ENCODE data around the gene AKT1.

The AKT1 gene

GRCh38 chr14:104781271-104782077 lies 14.1 kb downstream of the AKT1 start:
- no peak for TF ChIP-seq GATA3 (IDR thresholded peaks at IDR 0.05; ENCODE audit: low read depth, low read length)
- no peak for TF ChIP-seq GATA2 (IDR thresholded peaks at IDR 0.05; ENCODE audit: low read depth, low read length)

GRCh38 chr14:104780513-104781030 lies 15.0 kb downstream of the AKT1 start:
- TF ChIP-seq GATA3 (IDR thresholded peaks at IDR 0.05; ENCODE audit: low read depth, low read length) (no peak), GATA2 (IDR thresholded peaks at IDR 0.05; ENCODE audit: low read depth, low read length) (no peak)

DNA sequence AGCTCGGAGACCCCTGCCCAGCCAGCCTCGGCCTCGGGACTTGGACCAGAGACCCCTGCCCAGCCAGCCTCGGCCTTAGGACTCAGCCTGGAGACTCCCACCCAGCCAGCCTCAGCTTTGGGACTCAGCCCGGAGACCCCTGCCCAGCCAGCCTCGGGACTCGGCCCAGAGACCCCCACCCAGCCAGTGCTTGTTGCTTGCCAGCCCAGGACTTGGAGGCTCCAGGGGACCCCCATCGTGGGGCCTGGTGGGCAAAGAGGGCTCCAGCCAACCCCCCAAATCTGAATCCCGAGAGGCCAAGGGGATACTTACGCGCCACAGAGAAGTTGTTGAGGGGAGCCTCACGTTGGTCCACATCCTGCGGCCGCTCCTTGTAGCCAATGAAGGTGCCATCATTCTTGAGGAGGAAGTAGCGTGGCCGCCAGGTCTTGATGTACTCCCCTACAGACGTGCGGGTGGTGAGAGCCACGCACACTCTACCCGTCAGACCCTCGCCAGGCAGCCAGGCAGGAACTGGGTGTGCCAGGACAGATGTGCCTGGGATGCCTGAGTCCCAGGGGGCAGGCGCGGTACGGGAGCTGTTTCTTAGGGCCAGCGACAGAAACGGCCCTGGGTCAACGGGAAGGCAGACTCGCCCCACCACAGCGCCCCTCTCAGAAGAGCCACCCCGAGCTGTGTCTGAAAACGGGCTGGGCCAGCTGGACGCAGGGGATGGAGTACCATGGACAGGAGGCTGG lies 15.6 kb downstream of the AKT1 start:
- TF ChIP-seq GATA2 (IDR thresholded peaks at IDR 0.05; ENCODE audit: low read depth, low read length), result no peak

GRCh38 chr14:104778694-104779331 lies 16.7 kb downstream of the AKT1 start:
- TF ChIP-seq GATA3 (IDR thresholded peaks at IDR 0.05; ENCODE audit: low read depth, low read length), result no peak
- no peak for TF ChIP-seq GATA2 (IDR thresholded peaks at IDR 0.05; ENCODE audit: low read depth, low read length)

- TF ChIP-seq GATA2 (IDR thresholded peaks at IDR 0.05; ENCODE audit: low read depth, low read length), result no peak
- no peak for TF ChIP-seq GATA3 (IDR thresholded peaks at IDR 0.05; ENCODE audit: low read depth, low read length)
Measured at GRCh38 chr14:104777808-104778249, 17.7 kb downstream of the AKT1 start.

GRCh38 chr14:104776961-104777807 lies 18.4 kb downstream of the AKT1 start:
- TF ChIP-seq GATA3 (IDR thresholded peaks at IDR 0.05; ENCODE audit: low read depth, low read length) (no peak), GATA2 (IDR thresholded peaks at IDR 0.05; ENCODE audit: low read depth, low read length) (no peak)

DNA sequence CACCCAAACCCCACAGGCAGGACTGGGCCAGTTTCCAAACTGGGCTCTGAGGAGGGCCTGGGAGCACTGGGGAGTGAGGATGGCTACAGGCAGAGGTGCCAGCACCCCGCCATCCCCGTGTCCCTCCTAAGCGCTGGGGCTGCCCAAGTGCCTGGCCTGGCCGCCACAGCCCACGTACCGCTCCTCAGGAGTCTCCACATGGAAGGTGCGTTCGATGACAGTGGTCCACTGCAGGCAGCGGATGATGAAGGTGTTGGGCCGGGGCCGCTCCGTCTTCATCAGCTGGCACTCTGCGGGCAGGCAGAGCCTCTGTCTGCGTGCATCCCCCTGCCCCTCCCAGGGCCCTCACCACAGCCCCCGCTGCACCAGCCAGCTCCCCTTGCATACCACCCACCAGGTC lies 19.1 kb downstream of the AKT1 start:
- no peak for TF ChIP-seq GATA3 (IDR thresholded peaks at IDR 0.05; ENCODE audit: low read depth, low read length)
- no peak for TF ChIP-seq GATA2 (IDR thresholded peaks at IDR 0.05; ENCODE audit: low read depth, low read length)

DNA sequence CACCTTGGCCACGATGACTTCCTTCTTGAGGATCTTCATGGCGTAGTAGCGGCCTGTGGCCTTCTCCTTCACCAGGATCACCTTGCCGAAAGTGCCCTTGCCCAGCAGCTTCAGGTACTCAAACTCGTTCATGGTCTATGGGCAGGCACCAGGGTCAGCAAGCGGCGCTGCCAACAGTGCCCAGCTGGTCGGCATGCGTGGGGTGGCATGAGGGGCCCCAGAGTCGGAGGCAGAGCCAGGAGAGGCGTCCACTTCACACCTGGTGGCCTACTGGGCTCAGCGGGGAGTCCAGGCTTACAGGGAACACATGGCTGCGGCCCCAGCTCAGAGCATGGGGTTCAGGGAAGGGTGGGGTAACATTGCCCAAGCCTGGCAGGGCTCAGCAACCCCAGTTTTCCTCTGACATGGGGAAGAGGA lies 20.5 kb downstream of the AKT1 start:
- TF ChIP-seq GATA3 (IDR thresholded peaks at IDR 0.05; ENCODE audit: low read depth, low read length) (no peak), GATA2 (IDR thresholded peaks at IDR 0.05; ENCODE audit: low read depth, low read length) (no peak)

- TF ChIP-seq GATA2 (IDR thresholded peaks at IDR 0.05; ENCODE audit: low read depth, low read length), result no peak
- no peak for TF ChIP-seq GATA3 (IDR thresholded peaks at IDR 0.05; ENCODE audit: low read depth, low read length)
Measured at GRCh38 chr14:104774453-104775072, 21.0 kb downstream of the AKT1 start.

DNA sequence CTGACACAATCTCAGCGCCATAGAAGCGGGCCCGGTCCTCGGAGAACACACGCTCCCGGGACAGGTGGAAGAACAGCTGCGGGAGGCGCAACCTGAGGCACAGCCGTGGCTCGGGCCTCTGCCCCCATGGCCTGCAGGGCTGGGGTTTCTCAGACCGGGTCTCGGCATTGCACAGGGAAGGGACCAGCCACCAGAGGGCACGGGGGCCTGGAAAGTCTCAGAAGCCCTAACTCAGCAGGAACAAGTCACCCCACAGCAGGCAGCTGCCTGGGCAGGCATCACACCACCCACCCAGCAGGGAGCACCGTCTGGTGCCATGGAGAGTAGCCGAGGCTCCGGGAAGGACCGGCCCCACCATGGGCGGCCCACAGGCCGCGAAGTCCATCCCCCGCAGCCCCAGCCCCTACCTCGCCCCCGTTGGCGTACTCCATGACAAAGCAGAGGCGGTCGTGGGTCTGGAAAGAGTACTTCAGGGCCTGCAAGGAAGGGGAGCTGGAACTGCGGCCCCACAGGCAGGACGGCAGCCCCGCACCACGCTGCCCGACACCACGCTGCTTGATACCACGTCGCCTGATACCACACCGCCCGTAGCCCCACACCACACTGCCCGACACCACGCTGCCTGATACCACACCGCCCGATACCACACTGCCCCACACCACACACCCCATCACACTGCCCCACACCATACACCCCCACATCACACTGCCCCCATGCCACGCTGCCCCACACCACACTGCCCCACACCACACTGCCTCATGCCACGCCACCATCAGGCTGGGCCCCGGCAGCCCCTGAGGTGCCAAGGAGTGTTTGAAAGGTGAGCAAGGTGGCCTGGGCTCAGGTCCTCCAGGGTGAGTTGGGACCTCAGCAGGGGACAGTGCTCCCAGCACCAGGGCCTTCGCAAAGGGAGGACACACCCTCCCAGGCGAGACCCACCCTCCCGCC lies 21.8 kb downstream of the AKT1 start:
- TF ChIP-seq GATA2 (IDR thresholded peaks at IDR 0.05; ENCODE audit: low read depth, low read length) (no peak), GATA3 (IDR thresholded peaks at IDR 0.05; ENCODE audit: low read depth, low read length) (no peak)

- TF ChIP-seq GATA3 (IDR thresholded peaks at IDR 0.05; ENCODE audit: low read depth, low read length), result no peak
- no peak for TF ChIP-seq GATA2 (IDR thresholded peaks at IDR 0.05; ENCODE audit: low read depth, low read length)
Measured at GRCh38 chr14:104772707-104773504, 22.6 kb downstream of the AKT1 start.
